ENCODE measurements around the gene RBM20.
"Not testable (repeated sequence)": the region's sequence is repeated elsewhere in the genome, so short reads cannot be mapped to it uniquely, and the experiment has no call there.

The RBM20 gene

GRCh38 chr10:110679486-110680272 is 35.5 kb downstream of the RBM20 start:
- DNase-seq (ENCODE audit: low read depth): no peak

DNA sequence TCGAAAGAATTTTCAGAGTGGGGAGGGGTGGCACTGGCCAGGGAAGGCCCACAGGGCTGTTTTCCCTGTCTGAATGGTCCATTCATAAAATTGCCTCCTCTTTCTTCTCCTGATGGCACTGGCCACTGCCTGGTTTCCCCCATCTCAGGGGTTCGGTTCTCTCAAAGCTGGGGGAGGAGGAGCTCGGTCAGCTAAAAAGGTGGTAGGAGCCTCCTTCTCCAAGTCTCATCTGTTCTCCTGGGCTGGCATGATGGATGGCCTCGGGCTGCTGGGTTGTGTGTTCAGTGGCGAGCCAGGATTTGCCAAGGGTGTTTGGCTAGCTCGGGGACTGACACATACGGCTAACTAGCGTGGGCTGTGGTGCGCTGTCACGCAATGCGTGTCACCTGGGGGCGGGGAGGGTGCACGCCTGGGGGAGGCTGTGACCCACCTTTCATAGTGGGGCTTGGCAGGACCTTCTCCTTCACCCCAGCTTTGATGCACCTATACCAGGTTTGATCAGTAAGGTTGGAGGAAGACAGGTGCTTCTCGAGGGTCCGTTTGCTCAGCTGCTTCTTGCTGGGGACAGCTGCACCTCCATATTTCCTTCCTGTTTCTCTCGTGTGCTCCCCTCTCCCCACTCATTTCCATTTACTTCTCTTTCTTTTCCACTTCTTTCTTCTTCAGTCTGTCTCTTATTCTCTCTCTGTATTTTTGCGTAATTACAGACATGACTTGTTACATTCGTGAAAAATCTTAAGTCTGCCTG is 36.3 kb downstream of the RBM20 start:
- DNase-seq (ENCODE audit: low read depth): no peak

GRCh38 chr10:110681023-110681681 is 37.0 kb downstream of the RBM20 start:
- DNase-seq (ENCODE audit: low read depth): no peak

DNA sequence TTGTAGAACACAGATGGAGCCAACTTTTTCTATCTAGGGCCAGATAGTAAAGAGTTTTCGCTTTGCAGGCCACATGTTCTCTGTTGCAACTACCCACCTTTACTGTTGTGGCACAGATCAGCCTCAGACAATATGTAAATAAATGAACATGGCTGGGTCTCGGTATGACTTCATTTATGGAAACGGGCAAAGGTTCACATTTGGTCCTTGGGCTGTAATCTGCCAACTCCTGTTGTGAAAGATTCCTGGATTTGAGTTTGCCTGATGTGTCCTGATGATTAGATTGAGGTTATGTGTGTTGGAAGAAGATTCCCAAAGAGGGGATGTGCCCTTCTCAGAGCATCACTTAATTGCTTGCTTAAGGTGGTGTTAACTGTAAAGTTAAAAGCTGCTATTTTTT is 38.2 kb downstream of the RBM20 start:
- DNase-seq (ENCODE audit: low read depth): no peak

DNA sequence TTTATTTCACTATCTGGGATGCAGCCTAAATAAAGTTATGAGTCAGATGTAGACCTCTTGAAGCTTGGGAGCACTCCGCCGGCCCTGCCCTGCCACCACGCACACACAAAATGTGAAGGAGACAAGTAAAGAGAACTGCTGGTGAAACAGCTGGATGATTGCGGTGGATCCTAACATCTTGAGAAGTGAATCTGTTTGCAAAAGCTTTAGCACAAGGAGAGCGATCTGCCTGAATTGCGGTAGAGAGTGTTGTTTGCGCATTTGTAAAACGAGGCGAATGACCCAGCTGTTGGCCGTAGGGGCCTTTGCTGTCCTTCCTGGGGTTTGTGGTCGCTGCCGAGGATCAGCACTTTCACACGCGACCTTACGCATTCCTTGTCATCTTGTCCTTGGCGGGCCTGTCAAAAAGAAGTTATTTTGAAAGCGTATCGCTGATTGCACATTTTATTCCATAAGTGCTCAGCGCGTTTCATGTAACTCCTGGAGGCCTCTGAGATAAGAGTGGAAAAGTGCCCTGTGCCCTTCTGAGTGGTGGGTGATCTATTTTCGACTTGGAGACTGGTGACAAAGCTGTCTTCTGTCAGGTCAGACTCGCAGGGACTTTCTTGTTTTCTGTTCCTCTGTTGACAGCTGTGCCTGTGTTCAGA is 40.8 kb downstream of the RBM20 start:
- no peak for DNase-seq (ENCODE audit: low read depth)

DNA sequence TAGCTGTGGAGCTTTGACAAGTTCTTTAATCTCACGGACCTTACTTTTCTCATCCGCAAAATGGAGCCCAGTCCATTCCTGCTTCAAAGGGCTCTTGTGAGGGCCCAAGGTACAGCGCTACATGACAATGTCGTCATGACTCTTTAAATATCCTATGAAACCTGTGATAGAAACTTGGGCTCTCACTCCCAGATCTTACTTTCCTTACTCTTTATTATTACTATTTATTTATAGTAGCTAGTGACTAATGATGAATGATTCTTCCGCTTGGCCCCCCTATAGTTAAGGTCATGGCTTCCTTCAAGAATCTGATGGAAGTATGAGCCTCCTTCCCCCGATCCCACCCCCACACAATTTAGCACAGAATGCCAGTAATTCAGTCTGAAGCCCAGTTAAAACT is 41.9 kb downstream of the RBM20 start:
- DNase-seq (ENCODE audit: low read depth): no peak

DNA sequence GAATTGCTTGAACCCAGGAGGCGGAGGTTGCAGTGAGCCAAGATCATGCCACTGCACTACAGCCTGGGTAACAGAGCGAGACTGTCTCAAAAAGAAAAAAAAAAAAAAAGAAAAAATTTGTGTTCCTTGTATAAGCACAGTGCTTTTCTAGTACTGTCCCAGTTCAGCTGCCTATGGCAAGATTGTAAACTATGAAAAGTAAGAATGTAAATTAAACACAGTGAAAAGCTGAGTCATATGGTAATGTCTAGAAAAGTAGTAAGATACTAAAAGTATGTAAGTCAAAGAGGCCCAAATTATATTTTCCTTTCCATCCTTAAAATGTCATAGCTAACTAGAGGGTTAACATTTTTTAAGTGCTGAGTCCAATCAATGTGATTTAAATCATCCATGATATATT is 42.8 kb downstream of the RBM20 start:
- no peak for DNase-seq (ENCODE audit: low read depth)

DNA sequence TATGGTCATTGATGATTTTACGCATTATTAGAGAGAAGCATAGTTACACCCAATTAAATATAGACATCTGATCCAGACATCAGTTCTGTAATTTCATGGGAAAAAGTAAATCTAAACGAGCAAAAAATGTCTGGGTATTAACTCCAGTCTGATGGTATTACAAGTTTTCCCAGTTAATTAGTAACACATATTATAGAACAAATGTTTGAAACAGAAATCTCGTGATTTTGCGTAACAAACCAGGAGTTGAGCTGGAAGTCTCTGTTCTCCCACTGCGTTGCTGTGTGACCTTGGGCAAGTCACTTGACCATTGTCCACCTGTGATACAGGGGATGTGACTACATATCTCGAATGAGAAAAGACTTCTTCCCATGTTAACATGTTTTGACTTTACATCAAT is 43.3 kb downstream of the RBM20 start:
- DNase-seq (ENCODE audit: low read depth): no peak

DNA sequence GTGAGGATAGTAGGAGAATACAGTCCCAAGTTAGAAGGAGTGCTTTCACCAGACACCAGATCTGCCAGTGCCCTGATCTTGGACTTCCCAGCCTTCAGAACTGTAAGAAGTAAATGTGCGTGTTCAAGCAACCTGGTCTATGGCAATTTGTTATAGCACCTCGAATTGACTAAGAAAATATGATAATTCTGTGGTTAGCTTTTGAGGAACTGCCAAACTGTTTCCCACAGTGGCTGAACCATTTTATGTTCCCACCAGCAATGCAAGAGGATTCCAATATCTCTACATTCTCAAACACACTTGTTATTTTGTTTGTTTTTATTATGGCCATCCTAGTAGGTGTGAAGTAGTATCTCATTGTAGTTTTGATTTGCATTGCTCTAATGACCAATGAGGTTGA is 47.0 kb downstream of the RBM20 start:
- no peak for DNase-seq (ENCODE audit: low read depth)

GRCh38 chr10:110694263-110694662 is 50.1 kb downstream of the RBM20 start:
- DNase-seq (ENCODE audit: low read depth): no peak

DNA sequence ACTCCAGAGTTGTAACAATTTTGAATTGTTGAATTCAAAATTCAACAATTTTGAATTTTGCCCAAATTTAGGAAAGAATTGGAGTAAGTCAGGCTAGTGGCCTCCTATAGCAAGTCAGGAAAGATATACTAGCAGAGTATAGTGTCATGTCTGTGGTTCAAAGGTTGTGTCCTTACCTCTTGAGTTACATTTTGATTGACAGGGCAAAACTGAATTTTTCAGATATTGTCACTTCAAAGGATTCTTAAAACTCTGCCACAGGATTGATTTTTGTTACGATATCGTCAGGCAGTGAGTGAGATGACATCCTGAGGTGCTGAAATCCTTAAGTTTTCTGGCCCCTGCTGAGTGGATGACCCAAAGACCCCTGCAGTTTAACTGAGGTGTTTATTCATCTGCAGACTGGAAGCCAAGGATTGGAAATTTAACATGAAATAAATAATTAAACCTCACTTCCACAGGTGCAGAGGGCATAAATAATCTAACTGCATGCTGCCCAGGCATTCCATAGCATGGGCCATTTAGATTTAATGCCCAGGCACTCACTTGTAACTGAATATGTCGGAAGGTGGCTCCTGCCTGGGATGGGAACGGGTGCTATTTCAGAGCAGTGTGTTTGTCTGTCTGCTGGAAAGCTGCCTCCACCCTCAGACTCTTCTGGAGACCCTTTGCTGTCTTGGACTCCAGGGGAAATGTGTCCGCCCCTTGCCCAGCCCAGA is 50.8 kb downstream of the RBM20 start:
- no peak for DNase-seq (ENCODE audit: low read depth)

DNA sequence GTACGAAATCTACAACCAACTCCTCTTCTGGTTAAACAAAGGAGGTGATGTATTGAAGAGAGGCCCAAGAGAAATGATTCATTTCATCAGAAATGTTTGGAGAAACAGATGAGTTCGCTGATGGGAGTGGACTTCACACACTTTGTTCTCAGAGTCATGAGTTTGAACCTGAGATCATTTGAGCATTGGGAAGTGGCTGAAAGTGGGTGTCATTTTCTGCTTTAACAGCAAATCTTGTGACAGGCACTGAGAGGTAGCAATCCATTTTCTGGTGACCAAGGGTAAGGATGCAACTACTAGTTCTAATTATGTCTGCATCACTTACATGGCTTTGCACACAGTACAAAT is 51.4 kb downstream of the RBM20 start:
- no peak for DNase-seq (ENCODE audit: low read depth)

GRCh38 chr10:110696436-110696835 is 52.3 kb downstream of the RBM20 start:
- DNase-seq (ENCODE audit: low read depth): no peak

DNA sequence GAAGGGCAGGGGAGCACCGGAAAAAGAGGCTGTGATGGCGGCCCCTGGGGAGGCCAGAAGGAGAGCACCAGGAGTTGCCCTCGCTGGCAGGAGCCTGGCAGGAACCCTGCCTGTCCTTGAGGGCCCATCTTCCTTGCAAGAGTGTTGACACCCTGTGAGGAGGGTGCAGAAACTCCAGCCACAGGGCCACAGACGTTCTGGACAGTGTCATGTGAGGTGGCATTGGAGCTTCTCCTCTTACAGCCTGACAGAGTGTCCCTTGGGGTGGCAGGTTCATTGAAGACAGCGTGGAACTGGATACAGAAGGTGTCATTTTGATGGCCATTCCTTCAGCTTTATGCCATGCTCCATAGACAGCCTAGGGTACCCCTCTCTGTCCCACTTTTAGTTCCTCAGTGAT is 54.2 kb downstream of the RBM20 start:
- DNase-seq (ENCODE audit: low read depth): no peak

DNA sequence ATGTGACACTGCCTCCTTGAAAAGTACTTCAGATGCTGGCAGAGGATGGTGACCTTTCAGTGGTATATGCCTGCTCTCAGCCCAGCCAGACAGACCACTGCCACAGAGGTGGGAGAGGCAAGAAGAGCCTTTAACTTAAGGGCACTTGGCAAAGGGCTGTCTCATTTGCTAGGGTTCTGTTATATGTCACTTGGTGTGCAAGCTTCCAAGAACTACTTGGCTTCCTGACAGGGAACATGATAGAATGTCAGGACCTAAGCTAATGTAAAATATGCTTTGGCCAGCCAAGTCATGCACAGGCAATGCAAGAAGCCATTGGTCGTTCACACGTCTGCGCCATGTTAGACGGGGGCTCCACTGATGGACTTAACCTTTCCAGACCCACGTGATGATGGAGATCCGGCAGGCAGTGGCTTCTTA is 54.7 kb downstream of the RBM20 start:
- no peak for DNase-seq (ENCODE audit: low read depth)

DNA sequence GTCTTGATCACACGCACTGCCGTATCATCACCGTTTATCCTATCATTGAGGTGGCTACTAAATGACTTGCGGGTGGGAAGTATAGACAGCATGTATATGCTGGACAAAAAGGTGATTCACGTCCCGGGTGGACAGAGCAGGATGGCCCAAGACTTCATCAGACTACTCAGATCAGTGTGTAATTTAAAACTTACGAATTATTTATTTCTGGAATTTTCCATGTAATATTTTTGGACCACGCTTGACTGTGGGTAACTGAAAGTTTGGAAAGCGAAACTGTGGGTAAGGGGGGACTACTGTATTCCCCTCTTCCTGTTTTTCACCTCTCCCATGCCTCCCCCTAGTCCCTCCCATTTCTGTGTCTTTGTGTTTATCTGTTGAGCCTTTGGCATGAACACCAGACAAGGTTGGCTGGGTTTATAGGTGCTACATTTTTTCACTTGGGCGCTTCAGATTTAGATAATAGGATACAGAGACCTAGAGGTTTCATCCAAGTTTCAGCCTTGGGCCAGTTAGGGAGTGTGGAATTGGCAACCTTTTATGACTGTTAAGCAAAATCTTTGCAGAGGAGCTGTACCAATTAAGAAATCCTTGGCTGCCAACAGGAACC is 55.8 kb downstream of the RBM20 start:
- DNase-seq (ENCODE audit: low read depth): no peak

GRCh38 chr10:110700947-110701616 is 56.9 kb downstream of the RBM20 start:
- no peak for DNase-seq (ENCODE audit: low read depth)

DNA sequence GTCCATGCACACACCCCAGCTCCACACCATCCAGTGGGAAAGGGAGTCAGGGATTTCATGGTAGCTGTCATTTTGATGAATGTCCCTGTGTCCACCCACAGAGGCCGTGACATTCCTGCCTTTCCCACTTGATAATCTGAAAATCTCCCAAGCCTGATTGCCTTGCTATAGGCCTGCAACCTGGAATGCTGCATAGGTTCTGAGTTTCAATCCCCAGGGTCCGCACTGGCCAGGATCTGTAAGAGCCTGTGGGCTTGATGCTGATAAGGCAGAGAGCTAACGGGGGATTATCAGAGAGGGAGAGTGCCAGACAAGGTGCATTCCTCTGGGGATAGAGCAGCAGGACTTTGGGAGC is 57.5 kb downstream of the RBM20 start:
- DNase-seq (ENCODE audit: low read depth): no peak

- no peak for DNase-seq (ENCODE audit: low read depth)
Observed at GRCh38 chr10:110704070-110704469, 59.9 kb downstream of the RBM20 start.

DNA sequence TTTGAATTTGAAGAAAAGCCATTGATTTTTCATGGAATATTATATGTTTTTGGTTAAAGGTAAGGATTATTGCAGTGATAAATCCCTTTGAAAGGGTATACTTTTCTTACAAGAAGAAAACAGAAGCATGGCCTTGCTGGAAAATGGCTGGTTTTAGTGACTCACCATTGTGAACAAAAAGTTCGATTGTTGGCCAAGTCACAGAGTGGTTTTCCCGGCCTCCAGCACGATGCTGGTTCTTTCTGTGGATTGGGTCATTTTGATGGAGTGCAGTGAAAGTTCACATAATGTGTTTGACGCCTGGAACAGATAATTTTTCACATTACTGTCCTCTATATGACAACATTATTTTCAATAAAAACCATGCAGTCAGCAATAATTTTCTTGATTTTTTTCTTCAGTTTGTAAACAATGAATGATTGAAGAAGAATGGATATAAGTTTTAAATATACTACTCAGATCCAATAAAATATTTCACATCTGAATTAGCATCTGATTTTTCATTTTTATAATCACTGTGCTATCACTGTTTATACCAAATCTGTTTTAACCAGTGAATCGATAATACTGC is 60.9 kb downstream of the RBM20 start:
- DNase-seq (ENCODE audit: low read depth): no peak

GRCh38 chr10:110705596-110705995 is 61.5 kb downstream of the RBM20 start:
- DNase-seq (ENCODE audit: low read depth): not testable (repeated sequence)

All from stimulated activated CD4-positive, alpha-beta T cell treated with anti-CD3 and anti-CD28 coated beads, Interleukin-2, amount 100 ng/mL, for 4 hours (primary cell).